Ascending aorta (tissue), 2 donors: Measurements from ENCODE around the gene GPR78. TPM values are rescaled to one million over a fixed set of nuclear protein-coding genes. Genes with fewer than 3 reads are reported as not detected.

ENCODE experiments used
- DNase-seq, 2 donors: peaks; one replicate each; pipeline ENCODE4 v3.0.0-alpha.2; 2019; ENCODE audit warnings: low spot score in 2 of 2
- H3K27ac ChIP-seq, 2 donors: fragments of 200-600 bp; sonication (generic); one replicate each; pipeline ENCODE4 v1.5.1; 2016 to 2017; ENCODE audit warnings: mild to moderate bottlenecking in 1 of 2
- H3K27me3 ChIP-seq: fragments of 200-600 bp; sonication (generic); one replicate; pipeline ENCODE4 v1.5.1; 2017
- H3K36me3 ChIP-seq, 2 donors: fragments of 200-600 bp; sonication (generic); one replicate each; pipeline ENCODE4 v1.5.1; 2016
- H3K4me1 ChIP-seq, 2 donors: fragments of 200-600 bp; sonication (generic); one replicate each; pipeline ENCODE4 v1.5.1; 2016 to 2017; ENCODE audit warnings: mild to moderate bottlenecking in 1 of 2
- H3K4me3 ChIP-seq, 2 donors: fragments of 200-600 bp; sonication (generic); one replicate each; pipeline ENCODE4 v1.5.1; 2016 to 2017; ENCODE audit warnings: mild to moderate bottlenecking in 1 of 2
- H3K9me3 ChIP-seq, 2 donors: fragments of 200-600 bp; sonication (generic); one replicate each; pipeline ENCODE4 v1.5.1; 2016
- intact Hi-C: fragments of 100-400 bp; cut with DNase I; formaldehyde crosslinking; loops from one replicate; pipeline ENCODE4 v1.15.1; 2023
- total RNA-seq: library from RNA; depleted of rRNA; stranded (reverse); fragments of >200 nt; gene quantifications from one replicate; pipeline ENCODE4 v1.1.0, GENCODE V29; 2016
- TF ChIP-seq, protein P1 (sequence below), 3 experiments: fragments of 200-600 bp in 2 of 3; fragments of 450-650 bp in 1 of 3; sonication (generic) in 2 of 3; IDR thresholded peaks; one replicate each; pipeline ENCODE4 v1.5.1; 2016 to 2019; ENCODE audit warnings: antibody characterized with exemption in 3 of 3, mild to moderate bottlenecking in 1 of 3, moderate library complexity in 1 of 3

Gene GPR78
- total RNA-seq, 1 donor from 2014 or later: not detected

DNA sequence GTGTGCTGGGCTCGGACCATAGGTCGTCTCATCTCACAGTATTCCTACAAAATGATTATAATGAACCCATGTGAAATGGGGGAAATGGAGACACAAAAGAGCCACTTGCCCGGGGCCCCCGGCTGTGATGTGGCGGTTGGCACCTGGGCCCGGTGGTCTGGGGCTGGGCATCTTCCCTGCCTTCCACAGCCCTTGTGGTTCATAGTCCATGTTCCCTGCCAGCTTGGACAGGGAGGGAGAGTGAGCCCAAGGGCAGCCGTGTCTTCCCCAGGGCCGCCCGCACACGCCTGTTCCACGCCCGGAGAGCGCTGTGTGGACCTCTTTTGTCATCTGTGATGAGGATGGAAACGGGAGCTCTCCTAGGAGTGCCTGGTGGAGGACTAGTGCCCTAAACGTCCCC lies 17.6 kb downstream of the GPR78 start:
- intact Hi-C loops: no loop called here

DNA sequence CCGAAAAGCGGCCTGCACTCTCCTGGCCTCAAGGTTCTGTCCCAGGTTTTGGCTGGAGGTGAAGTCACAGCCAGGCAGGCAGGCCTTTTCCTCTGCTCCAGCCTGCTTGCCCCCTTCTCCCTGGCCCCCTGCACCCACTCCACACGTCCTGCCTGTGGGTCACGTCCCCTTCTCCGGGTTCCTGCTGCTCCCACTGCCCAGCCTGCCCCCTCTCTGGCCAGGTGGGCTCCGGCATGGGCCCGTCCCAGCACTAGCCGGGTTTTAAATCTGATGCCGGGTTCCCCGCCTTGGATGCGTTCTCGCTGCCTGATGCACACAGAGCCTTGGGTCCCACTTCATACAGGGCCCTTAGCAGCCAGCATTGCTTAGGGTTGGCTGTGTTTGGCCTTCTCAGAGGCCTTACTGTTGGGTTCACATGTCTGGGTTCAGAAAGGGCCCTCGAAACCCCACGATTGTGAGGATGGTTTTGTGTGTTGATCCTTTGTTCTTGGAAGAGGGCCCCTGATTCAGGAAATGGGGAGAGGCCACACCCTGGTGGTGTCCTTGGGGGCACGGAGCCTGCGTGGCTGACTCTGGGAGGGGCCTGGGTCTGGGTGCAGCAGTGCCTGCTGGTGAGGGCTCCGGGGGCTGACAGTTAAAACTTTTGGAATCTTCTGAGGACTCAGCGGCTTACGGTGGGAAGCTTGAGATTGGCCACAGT lies 18.3 kb downstream of the GPR78 start:
- H3K9me3 ChIP-seq: no peaks in the 10 kb centered on the region
- no peaks in the 10 kb centered on the region for H3K36me3 ChIP-seq
- H3K4me1 ChIP-seq: no peaks in the 10 kb centered on the region
- H3K27ac ChIP-seq: no peak overlapping the region
- H3K27me3 ChIP-seq: no peaks in the 10 kb centered on the region
- no peak overlapping the region for H3K4me3 ChIP-seq
- no peak for DNase-seq
- intact Hi-C loops: no loop called here
- TF ChIP-seq, protein P1, sequence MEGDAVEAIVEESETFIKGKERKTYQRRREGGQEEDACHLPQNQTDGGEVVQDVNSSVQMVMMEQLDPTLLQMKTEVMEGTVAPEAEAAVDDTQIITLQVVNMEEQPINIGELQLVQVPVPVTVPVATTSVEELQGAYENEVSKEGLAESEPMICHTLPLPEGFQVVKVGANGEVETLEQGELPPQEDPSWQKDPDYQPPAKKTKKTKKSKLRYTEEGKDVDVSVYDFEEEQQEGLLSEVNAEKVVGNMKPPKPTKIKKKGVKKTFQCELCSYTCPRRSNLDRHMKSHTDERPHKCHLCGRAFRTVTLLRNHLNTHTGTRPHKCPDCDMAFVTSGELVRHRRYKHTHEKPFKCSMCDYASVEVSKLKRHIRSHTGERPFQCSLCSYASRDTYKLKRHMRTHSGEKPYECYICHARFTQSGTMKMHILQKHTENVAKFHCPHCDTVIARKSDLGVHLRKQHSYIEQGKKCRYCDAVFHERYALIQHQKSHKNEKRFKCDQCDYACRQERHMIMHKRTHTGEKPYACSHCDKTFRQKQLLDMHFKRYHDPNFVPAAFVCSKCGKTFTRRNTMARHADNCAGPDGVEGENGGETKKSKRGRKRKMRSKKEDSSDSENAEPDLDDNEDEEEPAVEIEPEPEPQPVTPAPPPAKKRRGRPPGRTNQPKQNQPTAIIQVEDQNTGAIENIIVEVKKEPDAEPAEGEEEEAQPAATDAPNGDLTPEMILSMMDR (IDR thresholded peaks at IDR 0.05): no peak

More for the DNA sequence above, 17.6 kb downstream of the GPR78 start:
- Histone ChIP-seq H3K36me3 (no peaks in the 10 kb centered on the region), H3K4me3 (no peak overlapping the region), H3K9me3 (no peaks in the 10 kb centered on the region), H3K27me3 (peaks cover 5% of the 10 kb centered on the region), H3K4me1 (peaks cover 0 to 3% of the 10 kb centered on the region in 2 donors), H3K27ac (no peak overlapping the region)
- TF ChIP-seq, protein P1 (IDR thresholded peaks at IDR 0.05): no peak
- no peak for DNase-seq

DNA sequence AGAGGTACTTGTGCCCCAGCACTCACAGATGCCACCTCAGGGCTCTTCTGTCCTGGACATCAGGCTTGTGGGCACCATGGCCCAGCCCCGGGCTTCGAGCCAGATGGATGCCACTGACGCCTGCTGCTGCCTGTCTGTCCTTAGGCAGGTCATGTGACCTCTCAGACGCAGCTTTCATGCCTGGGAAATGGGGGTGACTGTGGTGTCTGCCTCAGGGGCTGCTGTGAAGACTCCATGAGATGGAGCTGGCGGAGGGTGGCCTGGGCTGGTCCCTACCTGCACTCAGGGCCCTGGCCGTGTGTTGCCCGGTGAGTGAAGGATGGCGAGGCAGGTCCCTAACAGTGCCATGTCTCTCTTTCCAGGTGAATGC lies 18.9 kb downstream of the GPR78 start:
- TF ChIP-seq, protein P1 (IDR thresholded peaks at IDR 0.05): no peak
- H3K4me3 ChIP-seq: no peak overlapping the region
- DNase-seq: no peak
- no peaks in the 10 kb centered on the region for H3K36me3 ChIP-seq
- intact Hi-C loops: no loop called here
- no peaks in the 10 kb centered on the region for H3K27me3 ChIP-seq
- no peaks in the 10 kb centered on the region for H3K9me3 ChIP-seq
- no peaks in the 10 kb centered on the region for H3K4me1 ChIP-seq
- H3K27ac ChIP-seq: no peak overlapping the region

DNA sequence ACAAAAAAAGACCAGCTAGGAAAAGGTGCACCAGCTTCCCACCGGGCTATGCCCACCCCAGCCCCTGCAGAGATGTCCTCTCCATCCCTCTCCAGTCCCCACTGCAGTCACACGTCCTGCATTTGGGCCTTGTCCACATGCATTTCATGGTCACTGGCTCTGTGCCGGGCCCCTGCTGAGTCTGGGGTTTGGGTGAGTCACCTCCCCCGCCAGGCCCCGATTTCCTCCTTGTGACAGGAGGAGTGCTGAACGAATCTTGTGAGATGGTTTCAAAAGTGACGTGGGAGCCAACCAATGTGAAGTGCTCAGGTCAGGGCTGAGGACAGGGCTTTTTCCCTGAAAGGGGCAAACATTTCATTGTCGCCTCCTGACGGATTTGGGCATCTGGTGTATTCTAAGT lies 19.5 kb downstream of the GPR78 start:
- H3K36me3 ChIP-seq: no peaks in the 10 kb centered on the region
- intact Hi-C loops: loop anchor here (10.0 kb wide), 1 partner anchor 315 kb away; no protein-coding TSS in a partner anchor
- no peaks in the 10 kb centered on the region for H3K4me1 ChIP-seq
- H3K27ac ChIP-seq: no peak overlapping the region
- TF ChIP-seq, protein P1 (IDR thresholded peaks at IDR 0.05): no peak
- no peaks in the 10 kb centered on the region for H3K27me3 ChIP-seq
- no peak for DNase-seq
- H3K9me3 ChIP-seq: no peaks in the 10 kb centered on the region
- H3K4me3 ChIP-seq: no peak overlapping the region

DNA sequence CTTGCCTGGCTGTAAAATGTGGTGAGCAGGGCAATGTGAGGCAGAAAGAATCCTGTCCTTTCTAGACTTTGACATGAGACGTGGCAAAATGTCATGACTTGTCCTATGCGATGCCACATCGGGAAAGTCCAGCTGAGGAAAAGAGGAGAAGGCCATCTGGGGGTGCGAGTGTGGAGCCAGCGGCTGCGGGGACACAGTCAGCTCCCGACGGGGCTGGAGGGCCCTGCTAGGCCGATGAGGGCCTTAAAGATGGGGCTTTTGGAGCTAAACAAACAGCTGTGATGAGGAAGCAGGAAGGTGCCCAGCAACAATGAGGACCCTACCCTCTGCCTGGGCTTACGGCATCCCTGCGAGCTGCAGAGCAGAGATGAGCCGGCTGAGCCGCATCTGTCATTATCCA lies 20.1 kb downstream of the GPR78 start:
- Histone ChIP-seq H3K9me3 (no peaks in the 10 kb centered on the region), H3K27ac (no peak overlapping the region), H3K36me3 (no peaks in the 10 kb centered on the region), H3K27me3 (no peaks in the 10 kb centered on the region), H3K4me3 (no peak overlapping the region), H3K4me1 (no peaks in the 10 kb centered on the region)
- DNase-seq: no peak
- intact Hi-C loops: loop anchor here (10.0 kb wide), 1 partner anchor 315 kb away; no protein-coding TSS in a partner anchor
- TF ChIP-seq, protein P1 (IDR thresholded peaks at IDR 0.05): no peak
